ENCODE data around the gene MAGI2.

MAGI2 gene

DNA sequence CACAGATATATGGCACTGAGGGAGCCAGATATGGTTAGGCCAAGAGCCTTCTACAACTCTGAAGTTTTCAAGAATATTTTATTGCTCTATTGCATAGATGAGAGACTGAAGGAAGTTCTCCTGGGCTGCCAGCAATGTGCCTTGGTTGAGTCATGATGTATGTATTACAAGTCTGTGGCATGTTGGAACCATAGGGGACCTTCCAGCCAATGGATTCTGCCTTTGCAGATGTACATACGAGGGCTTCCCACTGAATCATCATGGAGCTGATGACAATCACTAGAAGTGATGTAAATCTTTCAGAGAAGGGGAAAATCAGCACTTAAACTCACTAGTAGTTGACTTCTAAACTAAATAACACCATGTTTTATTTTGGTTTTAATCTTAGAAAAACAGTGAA, 1235.4 kb downstream of the MAGI2 start:
- H3K4me3 ChIP-seq (ENCODE audit: low read length): no peak overlapping the region
- peak; percentile 44 for DNase-seq (ENCODE audit: low read depth)
- TF ChIP-seq, protein P1, sequence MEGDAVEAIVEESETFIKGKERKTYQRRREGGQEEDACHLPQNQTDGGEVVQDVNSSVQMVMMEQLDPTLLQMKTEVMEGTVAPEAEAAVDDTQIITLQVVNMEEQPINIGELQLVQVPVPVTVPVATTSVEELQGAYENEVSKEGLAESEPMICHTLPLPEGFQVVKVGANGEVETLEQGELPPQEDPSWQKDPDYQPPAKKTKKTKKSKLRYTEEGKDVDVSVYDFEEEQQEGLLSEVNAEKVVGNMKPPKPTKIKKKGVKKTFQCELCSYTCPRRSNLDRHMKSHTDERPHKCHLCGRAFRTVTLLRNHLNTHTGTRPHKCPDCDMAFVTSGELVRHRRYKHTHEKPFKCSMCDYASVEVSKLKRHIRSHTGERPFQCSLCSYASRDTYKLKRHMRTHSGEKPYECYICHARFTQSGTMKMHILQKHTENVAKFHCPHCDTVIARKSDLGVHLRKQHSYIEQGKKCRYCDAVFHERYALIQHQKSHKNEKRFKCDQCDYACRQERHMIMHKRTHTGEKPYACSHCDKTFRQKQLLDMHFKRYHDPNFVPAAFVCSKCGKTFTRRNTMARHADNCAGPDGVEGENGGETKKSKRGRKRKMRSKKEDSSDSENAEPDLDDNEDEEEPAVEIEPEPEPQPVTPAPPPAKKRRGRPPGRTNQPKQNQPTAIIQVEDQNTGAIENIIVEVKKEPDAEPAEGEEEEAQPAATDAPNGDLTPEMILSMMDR (conservative IDR thresholded peaks at IDR 0.05; ENCODE audit: low read length): no peak

DNA sequence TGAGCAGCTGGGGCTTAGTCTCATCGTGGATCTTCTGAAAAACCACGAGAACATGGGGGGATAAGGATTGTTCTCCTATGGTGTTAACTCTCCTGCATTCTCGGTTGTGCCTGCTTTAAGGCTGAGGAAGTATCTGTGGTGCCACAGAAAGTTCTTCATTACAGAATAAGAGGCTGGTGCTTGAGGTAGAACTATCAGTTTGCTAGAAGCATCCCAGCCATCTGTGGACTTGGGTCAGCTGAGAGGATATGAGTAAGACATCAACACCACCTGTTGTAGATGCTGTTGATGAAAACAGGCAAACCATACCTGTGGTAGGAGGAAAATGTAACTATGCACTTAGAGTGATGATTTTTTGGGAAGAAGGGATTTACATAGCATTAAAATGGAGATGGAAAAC, 1238.3 kb downstream of the MAGI2 start:
- no peak for DNase-seq (ENCODE audit: low read depth)
- TF ChIP-seq, protein P1 (conservative IDR thresholded peaks at IDR 0.05; ENCODE audit: low read length): no peak
- H3K4me3 ChIP-seq (ENCODE audit: low read length): no peak overlapping the region

DNA sequence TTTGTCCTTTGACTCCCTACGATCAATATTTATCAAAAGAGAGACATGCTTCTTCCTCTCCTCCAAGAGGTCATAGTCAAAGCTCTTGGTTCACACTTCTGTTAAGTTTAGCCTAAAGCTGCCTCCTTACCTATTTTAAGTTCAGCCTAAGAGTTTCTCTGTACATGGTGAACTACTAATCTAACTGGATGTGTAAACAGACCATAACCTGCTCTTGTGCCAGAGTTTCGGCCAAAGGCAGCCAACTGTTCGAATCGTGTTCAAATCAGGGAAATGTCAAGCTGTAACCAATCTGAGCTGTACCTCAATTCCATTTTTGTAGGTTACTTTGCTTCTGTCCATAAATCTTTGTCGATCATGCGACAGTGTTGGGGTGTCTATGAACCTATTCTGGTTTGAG, 1240.1 kb downstream of the MAGI2 start:
- TF ChIP-seq, protein P1 (conservative IDR thresholded peaks at IDR 0.05; ENCODE audit: low read length): no peak
- no peak overlapping the region for H3K4me3 ChIP-seq (ENCODE audit: low read length)
- no peak for DNase-seq (ENCODE audit: low read depth)

DNA sequence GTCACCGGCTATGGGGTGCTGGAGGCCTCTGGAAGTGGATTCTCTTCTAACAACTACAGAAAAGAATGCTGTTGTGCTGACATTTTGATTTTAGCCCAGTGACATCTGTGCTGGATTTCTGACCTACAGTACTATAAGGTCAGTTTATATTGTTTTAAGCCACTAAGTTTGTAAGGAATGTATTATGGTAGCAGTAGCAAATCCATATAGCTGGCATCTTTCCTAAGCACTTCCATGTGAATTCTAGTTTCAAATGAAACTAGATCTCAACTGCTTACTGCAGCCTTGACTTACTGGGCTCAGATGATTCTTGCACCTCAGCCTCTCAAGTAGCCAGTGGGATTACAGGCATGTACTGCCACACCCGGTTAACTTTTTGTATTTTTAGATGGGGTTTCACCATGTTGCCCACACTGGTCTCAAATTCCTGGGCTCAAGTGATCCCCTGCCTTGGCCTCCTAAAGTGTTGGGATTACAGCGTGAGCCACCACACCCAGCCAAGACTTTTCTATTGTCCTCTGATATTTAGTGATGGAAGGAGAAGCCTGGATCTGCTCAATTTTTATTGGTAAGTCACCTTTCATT, 1240.9 kb downstream of the MAGI2 start:
- no peak for DNase-seq (ENCODE audit: low read depth)
- TF ChIP-seq, protein P1 (conservative IDR thresholded peaks at IDR 0.05; ENCODE audit: low read length): no peak
- no peak overlapping the region for H3K4me3 ChIP-seq (ENCODE audit: low read length)

DNA sequence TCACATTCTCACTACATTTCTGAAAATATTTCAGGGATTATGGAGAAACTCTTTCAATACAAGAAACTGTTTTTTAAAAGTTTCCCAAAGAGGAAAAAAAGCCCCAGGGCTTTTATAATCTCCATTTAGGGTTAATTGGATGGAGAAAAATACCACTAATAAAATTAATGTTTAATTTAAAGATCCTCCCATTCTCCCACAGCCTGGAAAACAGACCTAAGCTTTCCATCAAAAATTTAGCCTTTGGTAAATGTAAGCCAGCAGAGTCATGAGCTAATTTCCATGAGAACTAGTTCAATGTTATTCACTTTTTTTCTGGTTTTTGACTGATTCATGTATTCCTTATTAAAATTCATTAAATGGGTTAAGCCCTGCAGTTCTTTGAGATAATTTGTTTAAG, 1246.2 kb downstream of the MAGI2 start:
- TF ChIP-seq, protein P1 (conservative IDR thresholded peaks at IDR 0.05; ENCODE audit: low read length): no peak
- no peak overlapping the region for H3K4me3 ChIP-seq (ENCODE audit: low read length)
- DNase-seq (ENCODE audit: low read depth): no peak

DNA sequence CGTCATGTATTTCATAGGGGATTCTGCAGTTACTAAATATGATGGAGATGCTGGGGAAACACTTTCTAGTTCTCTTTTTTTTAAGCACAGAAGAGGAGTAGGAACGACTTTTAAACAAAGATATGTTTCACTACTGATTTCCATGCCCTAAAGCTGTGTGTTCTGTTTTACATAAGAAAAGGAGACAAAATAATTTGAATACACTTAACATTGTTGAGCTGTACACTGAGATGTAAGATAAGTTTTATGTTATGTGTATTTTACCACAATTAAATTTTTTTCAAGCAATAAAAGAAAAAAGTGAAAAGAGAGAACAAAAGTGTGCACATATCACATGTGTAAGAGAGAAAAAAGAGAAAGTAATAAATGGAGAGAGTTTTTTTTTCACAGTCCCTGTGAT, 1246.7 kb downstream of the MAGI2 start:
- TF ChIP-seq, protein P1 (conservative IDR thresholded peaks at IDR 0.05; ENCODE audit: low read length): no peak
- DNase-seq (ENCODE audit: low read depth): no peak
- H3K4me3 ChIP-seq (ENCODE audit: low read length): no peak overlapping the region

DNA sequence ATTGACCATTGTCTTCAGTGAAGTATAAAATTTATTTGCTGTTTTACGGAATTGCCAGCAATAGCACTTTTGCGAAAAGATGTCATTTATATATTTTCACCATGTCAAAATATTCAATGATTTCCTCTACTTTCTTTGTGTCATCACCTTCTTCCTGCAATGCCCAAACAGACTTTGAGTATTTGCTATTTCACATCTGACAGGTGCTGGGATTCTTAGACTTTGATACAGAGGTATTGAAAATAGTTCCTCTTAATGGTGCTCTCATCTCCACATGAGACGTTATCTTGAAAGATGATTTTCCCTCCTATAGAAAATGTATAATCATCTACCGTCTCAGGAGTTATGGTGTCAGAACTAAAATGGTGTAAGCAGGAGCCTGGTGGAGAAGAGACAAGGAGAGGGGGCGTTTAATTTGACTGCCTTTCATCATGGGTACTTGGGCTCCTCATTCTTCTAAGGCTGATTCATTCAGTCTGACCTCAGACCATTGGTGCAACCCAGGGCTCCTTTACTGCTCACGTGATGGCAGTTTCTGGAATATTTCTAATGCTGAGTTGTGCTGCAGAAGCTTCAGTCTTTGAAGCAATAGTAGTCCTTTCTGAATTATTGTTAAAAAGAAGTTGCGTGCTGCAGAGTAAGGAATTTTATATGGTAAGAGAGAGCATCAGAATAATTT, 1250.3 kb downstream of the MAGI2 start:
- H3K4me3 ChIP-seq (ENCODE audit: low read length): no peak overlapping the region
- TF ChIP-seq, protein P1 (conservative IDR thresholded peaks at IDR 0.05; ENCODE audit: low read length): no peak
- DNase-seq (ENCODE audit: low read depth): no peak
